DMS79 (cell line): ENCODE results near the gene NIPBL.
"Not testable (repeated sequence)": the region's sequence is repeated elsewhere in the genome, so short reads cannot be mapped to it uniquely, and the experiment has no call there.

Experiments
- DNase-seq: peaks from one replicate; lab custom pipeline; 2025; lab: John Stamatoyannopoulos, UW

The NIPBL gene

GRCh38 chr5:37093795-37094194 lies 217.2 kb downstream of the NIPBL start:
- DNase-seq, result not testable (repeated sequence)

GRCh38 chr5:37099267-37099666 lies 222.7 kb downstream of the NIPBL start:
- not testable (repeated sequence) for DNase-seq

DNA sequence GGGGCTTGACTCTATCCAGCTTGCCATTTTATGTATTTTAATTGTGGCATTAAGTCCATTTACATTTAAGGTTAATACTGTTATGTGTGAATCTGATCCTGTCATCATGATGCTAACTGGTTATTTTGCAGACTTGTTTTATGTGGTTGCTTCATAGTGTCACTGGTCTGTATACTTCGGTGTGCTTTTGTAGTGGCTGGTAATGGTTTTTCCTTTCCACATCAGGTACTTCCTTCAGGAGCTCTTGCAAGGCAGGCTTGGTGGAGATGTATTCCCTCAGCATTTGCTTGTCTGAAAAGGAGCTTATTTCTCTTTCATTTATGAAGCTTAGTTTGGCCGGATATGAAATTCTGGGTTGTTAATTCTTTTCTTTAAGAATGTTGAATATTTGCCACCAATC lies 226.7 kb downstream of the NIPBL start:
- no peak for DNase-seq

GRCh38 chr5:37109338-37109737 lies 232.8 kb downstream of the NIPBL start:
- no peak for DNase-seq

DNA sequence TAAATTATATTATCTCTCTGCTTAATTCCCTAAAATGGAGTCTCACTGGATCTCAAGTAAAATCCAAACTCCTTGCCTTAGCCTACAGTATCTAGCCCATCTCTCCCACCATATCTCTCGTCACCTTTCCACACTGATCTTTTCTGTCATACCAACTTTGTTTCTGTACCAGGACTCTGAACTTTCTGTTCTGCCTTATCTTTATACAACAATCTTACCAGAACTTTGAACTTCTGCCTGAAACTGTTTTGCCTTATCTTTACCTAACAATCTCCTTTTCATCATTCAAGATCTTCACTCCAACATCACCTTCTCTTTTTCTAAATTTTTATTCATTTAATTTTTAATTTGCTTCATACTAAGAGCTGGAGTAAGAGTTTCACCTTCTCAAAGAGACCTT lies 233.6 kb downstream of the NIPBL start:
- DNase-seq, result no peak

DNA sequence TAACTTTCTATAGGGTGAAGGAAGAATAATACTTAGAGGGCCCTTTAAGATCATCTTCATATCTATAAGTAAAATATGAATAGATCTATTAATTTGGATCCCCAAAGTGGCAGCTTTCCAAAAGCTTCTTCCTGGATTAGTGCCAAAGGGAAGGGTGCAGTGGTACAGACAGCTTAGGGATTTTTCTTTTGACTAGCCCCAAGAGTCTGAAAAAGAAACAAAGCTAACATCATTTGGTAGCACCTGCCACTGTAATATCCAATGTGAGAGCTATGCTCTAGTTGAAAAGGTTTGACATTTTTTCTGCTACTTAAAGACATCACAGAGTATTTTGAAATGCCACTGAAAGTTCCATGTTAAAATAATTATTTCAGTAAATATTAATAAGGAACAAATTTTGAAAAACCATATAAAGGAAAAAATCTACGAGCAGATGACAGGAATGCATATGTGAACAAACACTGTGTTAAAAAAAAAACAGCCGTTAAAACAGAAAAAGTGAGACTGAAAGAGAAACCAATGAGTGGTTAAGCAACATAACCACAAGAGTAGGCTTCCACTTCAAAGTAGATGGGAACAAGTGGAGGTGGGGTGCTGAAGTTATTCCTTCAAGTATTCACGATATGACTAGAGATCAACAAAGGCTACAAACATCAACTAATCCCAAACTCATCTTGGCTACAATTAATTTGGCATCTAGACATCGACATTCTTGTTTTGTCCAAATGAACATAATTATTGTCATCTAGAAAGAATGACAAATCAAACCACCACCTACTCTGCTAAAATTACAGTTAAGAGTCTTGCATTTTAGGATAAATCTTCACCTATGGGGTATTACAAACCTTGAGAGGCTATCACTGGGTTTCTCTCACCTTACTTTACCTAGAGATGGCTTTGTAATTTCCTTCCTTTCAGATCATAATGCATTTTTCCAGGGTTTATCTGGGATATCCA lies 235.1 kb downstream of the NIPBL start:
- DNase-seq, result peak; percentile 34

DNA sequence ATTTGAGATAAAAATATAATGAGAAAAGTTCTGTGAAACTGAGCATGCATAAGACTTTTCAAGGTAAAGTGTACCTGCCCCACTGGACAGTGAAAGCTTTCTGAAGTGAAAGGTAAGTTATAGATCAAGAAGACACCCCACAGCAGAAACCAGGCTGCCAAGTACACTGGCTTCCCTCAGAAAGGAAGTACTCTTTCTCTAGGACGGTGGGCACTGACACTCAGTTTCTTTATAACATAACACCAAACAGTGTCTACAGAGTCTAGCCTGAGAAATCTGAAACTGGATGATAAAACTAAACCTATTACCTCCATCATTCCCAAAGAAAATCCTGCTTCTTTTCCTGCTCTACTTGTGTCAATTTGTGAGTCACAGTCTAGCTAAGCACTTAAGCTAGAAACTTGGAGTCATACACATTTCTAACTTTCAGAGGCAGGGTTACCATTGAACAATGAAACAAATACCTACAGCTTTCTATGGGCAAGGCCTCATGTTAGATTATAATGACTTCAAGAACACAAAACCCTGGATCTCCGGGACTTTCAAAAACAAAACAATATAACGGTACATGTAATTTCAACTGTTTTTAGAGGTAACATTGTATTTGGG lies 235.9 kb downstream of the NIPBL start:
- no peak for DNase-seq
